ENCODE data around the gene TSNAX. TPM values are rescaled to one million over a fixed set of nuclear protein-coding genes. Genes with fewer than 3 reads are reported as not detected.

The TSNAX gene
- total RNA-seq, 4 donors from 2014 or later = 8.2 to 27.0 (median 17.3) TPM

- in situ Hi-C loops (cut with MboI; ENCODE audit: low pct_ligation_motif_present in 1 of 4, low pct_unique_long_range_greater_than_20kb in 1 of 4, low sequenced_read_pairs in 3 of 4) = no loop called here
- DNase-seq = no peak
- WGBS, 2 donors (ENCODE audit: low coverage in 1 of 2) = 91 to 93% methylated on average over 6 of the region's 6 CpGs
Observed at GRCh38 chr1:231583376-231583775, 54.9 kb downstream of the TSNAX start.

GRCh38 chr1:231584117-231584516 is 55.6 kb downstream of the TSNAX start:
- H3K27ac ChIP-seq = no peak overlapping the region
- no peaks in the 10 kb centered on the region for H3K9me3 ChIP-seq
- in situ Hi-C loops (cut with MboI; ENCODE audit: low pct_ligation_motif_present in 1 of 4, low pct_unique_long_range_greater_than_20kb in 1 of 4, low sequenced_read_pairs in 3 of 4) (no loop called here), intact Hi-C loops (cut with DNase I; ENCODE audit: low total_unique reads) (no loop called here)
- H3K27me3 ChIP-seq = no peaks in the 10 kb centered on the region
- WGBS, 2 donors (ENCODE audit: low coverage in 1 of 2) = 52 to 55% methylated on average over 3 of the region's 3 CpGs
- DNase-seq = no peak
- H3K4me1 ChIP-seq = no peaks in the 10 kb centered on the region
- no peak overlapping the region for H3K4me3 ChIP-seq
- H3K36me3 ChIP-seq = no peaks in the 10 kb centered on the region
- no peak for TF ChIP-seq EP300 (IDR thresholded peaks at IDR 0.05; ENCODE audit: low read depth)
- TF ChIP-seq, protein P1, sequence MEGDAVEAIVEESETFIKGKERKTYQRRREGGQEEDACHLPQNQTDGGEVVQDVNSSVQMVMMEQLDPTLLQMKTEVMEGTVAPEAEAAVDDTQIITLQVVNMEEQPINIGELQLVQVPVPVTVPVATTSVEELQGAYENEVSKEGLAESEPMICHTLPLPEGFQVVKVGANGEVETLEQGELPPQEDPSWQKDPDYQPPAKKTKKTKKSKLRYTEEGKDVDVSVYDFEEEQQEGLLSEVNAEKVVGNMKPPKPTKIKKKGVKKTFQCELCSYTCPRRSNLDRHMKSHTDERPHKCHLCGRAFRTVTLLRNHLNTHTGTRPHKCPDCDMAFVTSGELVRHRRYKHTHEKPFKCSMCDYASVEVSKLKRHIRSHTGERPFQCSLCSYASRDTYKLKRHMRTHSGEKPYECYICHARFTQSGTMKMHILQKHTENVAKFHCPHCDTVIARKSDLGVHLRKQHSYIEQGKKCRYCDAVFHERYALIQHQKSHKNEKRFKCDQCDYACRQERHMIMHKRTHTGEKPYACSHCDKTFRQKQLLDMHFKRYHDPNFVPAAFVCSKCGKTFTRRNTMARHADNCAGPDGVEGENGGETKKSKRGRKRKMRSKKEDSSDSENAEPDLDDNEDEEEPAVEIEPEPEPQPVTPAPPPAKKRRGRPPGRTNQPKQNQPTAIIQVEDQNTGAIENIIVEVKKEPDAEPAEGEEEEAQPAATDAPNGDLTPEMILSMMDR (IDR thresholded peaks at IDR 0.05) = peak in 1 of 5 experiments; percentile 2

More at GRCh38 chr1:231583376-231583775, 54.9 kb downstream of the TSNAX start:
- Histone ChIP-seq H3K36me3 (no peaks in the 10 kb centered on the region), H3K27ac (no peak overlapping the region), H3K4me3 (no peak overlapping the region), H3K4me1 (no peaks in the 10 kb centered on the region), H3K9me3 (no peaks in the 10 kb centered on the region), H3K27me3 (no peaks in the 10 kb centered on the region)
- TF ChIP-seq, protein P1 (IDR thresholded peaks at IDR 0.05) = no peak
- TF ChIP-seq POLR2AphosphoS5 (IDR thresholded peaks at IDR 0.05) = no peak
- no peak for TF ChIP-seq EP300 (IDR thresholded peaks at IDR 0.05; ENCODE audit: low read depth)
- no peak for TF ChIP-seq POLR2A (IDR thresholded peaks at IDR 0.05)
- intact Hi-C loops (cut with DNase I; ENCODE audit: low total_unique reads) = no loop called here

GRCh38 chr1:231584921-231585320 is 56.5 kb downstream of the TSNAX start:
- in situ Hi-C loops (cut with MboI; ENCODE audit: low pct_ligation_motif_present in 1 of 4, low pct_unique_long_range_greater_than_20kb in 1 of 4, low sequenced_read_pairs in 3 of 4) = loop anchor here in 1 of 4 donors (5.0 kb wide), 1 partner anchor 223 kb away; no protein-coding TSS in a partner anchor
- no peak for DNase-seq
- WGBS, 2 donors (ENCODE audit: low coverage in 1 of 2) = 80 to 86% methylated on average over 4 to 5 of the region's 5 CpGs
- no peak overlapping the region for H3K4me3 ChIP-seq
- intact Hi-C loops (cut with DNase I; ENCODE audit: low total_unique reads) = no loop called here
- H3K27me3 ChIP-seq = no peaks in the 10 kb centered on the region
- no peaks in the 10 kb centered on the region for H3K9me3 ChIP-seq
- TF ChIP-seq, protein P1 (IDR thresholded peaks at IDR 0.05) = no peak
- TF ChIP-seq POLR2A (IDR thresholded peaks at IDR 0.05) (no peak), EP300 (IDR thresholded peaks at IDR 0.05; ENCODE audit: low read depth) (no peak), POLR2AphosphoS5 (IDR thresholded peaks at IDR 0.05) (no peak)
- no peak overlapping the region for H3K27ac ChIP-seq
- no peaks in the 10 kb centered on the region for H3K4me1 ChIP-seq
- H3K36me3 ChIP-seq = no peaks in the 10 kb centered on the region

- in situ Hi-C loops (cut with MboI; ENCODE audit: low pct_ligation_motif_present in 1 of 4, low pct_unique_long_range_greater_than_20kb in 1 of 4, low sequenced_read_pairs in 3 of 4) = no loop called here
- intact Hi-C loops (cut with DNase I; ENCODE audit: low total_unique reads) = loop anchor here (5.0 kb wide), 1 partner anchor 233 kb away; no protein-coding TSS in a partner anchor
- 18 to 72% methylated on average over 3 to 12 of the region's 12 CpGs for WGBS, 2 donors (ENCODE audit: low coverage in 1 of 2)
- Histone ChIP-seq H3K9me3 (no peaks in the 10 kb centered on the region), H3K27me3 (no peaks in the 10 kb centered on the region), H3K4me1 (peaks cover 0 to 7% (median 0%) of the 10 kb centered on the region in 4 donors), H3K36me3 (no peaks in the 10 kb centered on the region), H3K4me3 (no peak overlapping the region), H3K27ac (peak overlapping the region in 3 of 4 donors; percentile 7 to 22 (median 21))
- peak; percentile 19 to 81 (median 50) for TF ChIP-seq POLR2AphosphoS5 (IDR thresholded peaks at IDR 0.05)
- TF ChIP-seq EP300 (IDR thresholded peaks at IDR 0.05; ENCODE audit: low read depth) = no peak
- TF ChIP-seq, protein P1 (IDR thresholded peaks at IDR 0.05) = peak; percentile 59 to 66 (median 65)
- no peak for TF ChIP-seq POLR2A (IDR thresholded peaks at IDR 0.05)
- DNase-seq = peak; percentile 53
Observed at GRCh38 chr1:231590453-231591198, 62.2 kb downstream of the TSNAX start.
